Measurements from ENCODE around the gene LOXHD1.

- TF ChIP-seq CTCF (conservative IDR thresholded peaks at IDR 0.05; ENCODE audit: low read depth, low read length) (no peak), EZH2 (IDR thresholded peaks at IDR 0.05; ENCODE audit: borderline replicate concordance, low read depth, low read length, poor library complexity, severe bottlenecking) (no peak)
These were observed 21.9 kb upstream of the LOXHD1 start for GRCh38 chr18:46678785-46679399.
